Lower lobe of right lung (tissue), 2 donors: ENCODE measurements around the gene PLEKHA5. TPM values are rescaled to one million over a fixed set of nuclear protein-coding genes. Genes with fewer than 3 reads are reported as not detected.

ENCODE experiments used
- ATAC-seq, 2 donors: fragments of 200-7000 bp; cut with Tn5 transposase; one replicate each; pipeline ENCODE4 v1.9.1; 2020 to 2022; ENCODE audit warnings: mild to moderate bottlenecking in 2 of 2, moderate library complexity in 2 of 2
- DNase-seq: peaks from one replicate; pipeline ENCODE4 v3.0.0-alpha.2; 2020
- H3K27ac ChIP-seq: fragments of 200-600 bp; one replicate; pipeline ENCODE4 v1.8.0; 2022
- H3K27me3 ChIP-seq: fragments of 200-600 bp; one replicate; pipeline ENCODE4 v1.8.0; 2022; ENCODE audit warnings: low read depth
- H3K36me3 ChIP-seq: fragments of 200-600 bp; one replicate; pipeline ENCODE4 v1.8.0; 2022; ENCODE audit warnings: mild to moderate bottlenecking
- H3K4me1 ChIP-seq: fragments of 200-600 bp; one replicate; pipeline ENCODE4 v1.8.0; 2022
- H3K4me3 ChIP-seq: fragments of 200-600 bp; one replicate; pipeline ENCODE4 v1.8.0; 2022; ENCODE audit warnings: mild to moderate bottlenecking
- H3K9me3 ChIP-seq: fragments of 200-600 bp; one replicate; pipeline ENCODE4 v1.8.0; 2022
- intact Hi-C: fragments of 100-400 bp; cut with DNase I; formaldehyde crosslinking; loops from one replicate; pipeline ENCODE4 v1.11.0; 2022
- total RNA-seq: library from RNA; stranded (reverse); fragmentation: NEBNext Ultra II Directional; extraction: Animal tissue kit (Norgen Biotek cat#: 25700); gene quantifications from one replicate; pipeline ENCODE4 v1.2.1, GENCODE V29; 2021
- TF ChIP-seq, protein P1 (sequence below): fragments of 200-600 bp; IDR thresholded peaks from one replicate; pipeline ENCODE4 v1.8.0; 2022; ENCODE audit warnings: antibody characterized with exemption, mild to moderate bottlenecking
- donor health status: DM: no; HTN: yes; CAD: no; lungs with severe emphysema.

Gene PLEKHA5
- total RNA-seq, 1 donor from 2014 or later = 29.2 TPM

DNA sequence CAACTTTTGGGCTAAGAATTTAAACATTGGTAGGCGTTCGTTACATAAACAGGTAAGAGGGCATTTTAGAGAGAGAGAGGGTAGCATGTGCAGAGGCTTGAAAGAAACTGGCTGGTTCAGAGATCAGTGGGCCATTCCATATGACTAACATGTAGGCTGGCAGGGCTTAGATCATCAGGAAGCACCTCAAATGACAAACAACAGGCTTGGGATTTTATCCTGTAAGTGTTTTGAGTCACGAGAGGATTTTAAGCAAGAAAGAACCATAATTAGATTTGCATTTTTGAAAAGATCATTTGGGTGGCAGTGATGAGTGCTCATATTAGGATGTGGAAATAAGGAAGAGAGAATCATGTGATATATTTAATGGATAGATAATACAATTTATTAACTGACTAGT lies 8.7 kb upstream of the PLEKHA5 start:
- no peak for DNase-seq
- H3K27ac ChIP-seq = no peak overlapping the region

DNA sequence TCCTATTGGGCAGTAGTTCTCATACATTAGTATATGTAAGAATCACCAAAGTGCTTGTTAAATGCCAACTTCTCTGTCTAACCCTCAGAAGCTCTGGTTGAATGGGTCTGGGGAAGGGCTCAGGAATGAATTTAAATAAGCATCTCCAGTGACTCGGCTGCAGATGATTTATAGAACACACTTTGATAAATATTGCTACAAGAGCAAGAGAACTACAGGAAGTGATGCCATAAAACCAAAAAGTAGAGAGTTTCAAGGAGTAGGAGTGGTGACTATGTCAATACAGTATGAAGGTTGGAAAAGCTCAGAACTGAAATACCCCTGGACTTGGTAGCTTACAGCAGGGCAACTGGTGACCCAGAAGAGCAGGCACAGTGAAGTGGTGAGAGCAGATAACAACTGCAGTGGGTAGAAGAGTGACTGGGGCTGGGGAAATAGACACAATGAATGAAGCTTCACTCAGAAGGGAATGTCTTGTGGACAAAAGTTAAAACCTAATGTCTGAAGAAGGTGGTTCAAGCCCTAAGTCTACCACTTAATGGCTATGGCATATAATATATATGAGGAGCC lies 8.0 kb upstream of the PLEKHA5 start:
- Histone ChIP-seq H3K36me3 (no peaks in the 10 kb centered on the region), H3K9me3 (peaks cover 4% of the 10 kb centered on the region), H3K4me3 (no peak overlapping the region), H3K27ac (no peak overlapping the region), H3K4me1 (no peaks in the 10 kb centered on the region), H3K27me3 (no peaks in the 10 kb centered on the region)
- TF ChIP-seq, protein P1, sequence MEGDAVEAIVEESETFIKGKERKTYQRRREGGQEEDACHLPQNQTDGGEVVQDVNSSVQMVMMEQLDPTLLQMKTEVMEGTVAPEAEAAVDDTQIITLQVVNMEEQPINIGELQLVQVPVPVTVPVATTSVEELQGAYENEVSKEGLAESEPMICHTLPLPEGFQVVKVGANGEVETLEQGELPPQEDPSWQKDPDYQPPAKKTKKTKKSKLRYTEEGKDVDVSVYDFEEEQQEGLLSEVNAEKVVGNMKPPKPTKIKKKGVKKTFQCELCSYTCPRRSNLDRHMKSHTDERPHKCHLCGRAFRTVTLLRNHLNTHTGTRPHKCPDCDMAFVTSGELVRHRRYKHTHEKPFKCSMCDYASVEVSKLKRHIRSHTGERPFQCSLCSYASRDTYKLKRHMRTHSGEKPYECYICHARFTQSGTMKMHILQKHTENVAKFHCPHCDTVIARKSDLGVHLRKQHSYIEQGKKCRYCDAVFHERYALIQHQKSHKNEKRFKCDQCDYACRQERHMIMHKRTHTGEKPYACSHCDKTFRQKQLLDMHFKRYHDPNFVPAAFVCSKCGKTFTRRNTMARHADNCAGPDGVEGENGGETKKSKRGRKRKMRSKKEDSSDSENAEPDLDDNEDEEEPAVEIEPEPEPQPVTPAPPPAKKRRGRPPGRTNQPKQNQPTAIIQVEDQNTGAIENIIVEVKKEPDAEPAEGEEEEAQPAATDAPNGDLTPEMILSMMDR = no peak
- DNase-seq (no peak), ATAC-seq (no peak)
- intact Hi-C loops = no loop called here

More for the DNA sequence above, 8.7 kb upstream of the PLEKHA5 start:
- H3K27me3 ChIP-seq = no peaks in the 10 kb centered on the region
- no peaks in the 10 kb centered on the region for H3K4me1 ChIP-seq
- intact Hi-C loops = no loop called here
- TF ChIP-seq, protein P1 = no peak
- H3K9me3 ChIP-seq = no peaks in the 10 kb centered on the region
- H3K36me3 ChIP-seq = no peaks in the 10 kb centered on the region
- H3K4me3 ChIP-seq = no peak overlapping the region
- no peak for ATAC-seq

DNA sequence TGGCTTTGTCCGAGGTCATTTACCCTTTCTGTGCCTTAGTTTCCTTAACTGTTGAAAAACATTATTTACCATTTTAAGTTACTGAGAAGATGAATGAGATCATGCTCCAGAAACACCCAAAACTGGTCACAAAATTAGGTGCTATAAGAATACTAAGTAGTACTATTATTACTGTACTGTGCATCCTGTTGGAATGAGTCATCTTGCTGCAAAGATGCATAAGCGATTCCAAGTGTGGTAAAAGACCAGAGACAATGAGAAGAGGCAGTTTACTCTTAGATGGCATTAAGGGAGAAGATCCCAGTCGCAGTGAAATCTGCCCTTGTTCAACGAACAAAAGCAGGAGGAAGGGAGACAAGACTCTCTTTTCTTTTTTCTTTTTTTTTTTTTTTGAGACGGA lies 4.2 kb upstream of the PLEKHA5 start:
- Histone ChIP-seq H3K9me3 (peaks cover 21% of the 10 kb centered on the region), H3K4me3 (no peak overlapping the region), H3K4me1 (no peaks in the 10 kb centered on the region), H3K27me3 (no peaks in the 10 kb centered on the region), H3K36me3 (no peaks in the 10 kb centered on the region), H3K27ac (no peak overlapping the region)
- intact Hi-C loops = no loop called here
- ATAC-seq (no peak), DNase-seq (no peak)
- TF ChIP-seq, protein P1 = no peak

DNA sequence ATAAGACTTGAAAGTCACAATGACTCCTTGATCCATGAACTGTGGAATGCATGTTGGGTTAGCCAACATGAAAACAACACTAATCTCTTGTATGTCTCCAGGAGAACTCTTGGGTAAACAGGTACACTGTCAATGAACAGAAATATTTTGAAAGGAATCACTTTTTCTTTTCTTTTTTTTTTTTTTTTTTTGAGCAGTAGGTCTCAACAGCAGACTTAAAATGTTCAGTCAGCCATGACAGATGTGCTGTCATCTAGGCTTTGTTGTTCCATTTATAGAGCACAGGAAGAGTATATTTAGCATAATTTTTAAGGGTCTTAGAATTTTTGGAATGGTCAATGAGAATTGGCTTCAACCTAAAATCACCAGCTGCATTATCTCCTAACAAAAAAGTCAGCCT lies 2.3 kb upstream of the PLEKHA5 start:
- Histone ChIP-seq H3K27ac (no peak overlapping the region), H3K36me3 (no peaks in the 10 kb centered on the region), H3K4me3 (no peak overlapping the region), H3K4me1 (peaks cover 12% of the 10 kb centered on the region), H3K9me3 (peaks cover 21% of the 10 kb centered on the region), H3K27me3 (no peaks in the 10 kb centered on the region)
- DNase-seq = no peak
- TF ChIP-seq, protein P1 = no peak
- ATAC-seq = no peak
- intact Hi-C loops = no loop called here

DNA sequence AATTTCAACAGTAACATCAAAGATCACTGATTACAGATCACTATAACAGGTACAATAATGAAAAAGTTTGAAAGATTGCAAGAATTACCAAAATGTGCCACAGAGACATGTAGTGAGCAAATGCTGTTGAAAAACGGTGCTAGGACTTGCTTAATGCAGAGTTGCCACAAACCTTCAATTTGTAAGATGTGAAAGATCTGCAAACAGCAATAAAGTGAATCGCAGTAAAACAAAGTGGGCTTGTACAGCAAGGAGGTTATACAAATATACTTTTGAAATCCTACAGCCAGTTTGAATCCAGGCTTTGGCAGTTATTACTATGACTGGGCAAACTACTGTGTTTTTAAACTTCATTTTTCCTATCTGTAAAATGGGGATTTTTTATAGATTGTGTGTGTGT lies 1.0 kb upstream of the PLEKHA5 start:
- peaks cover 12% of the 10 kb centered on the region for H3K4me1 ChIP-seq
- peaks cover 21% of the 10 kb centered on the region for H3K9me3 ChIP-seq
- H3K27ac ChIP-seq = peak overlapping the region; percentile 0
- intact Hi-C loops = no loop called here
- no peak for ATAC-seq
- no peaks in the 10 kb centered on the region for H3K27me3 ChIP-seq
- no peaks in the 10 kb centered on the region for H3K36me3 ChIP-seq
- TF ChIP-seq, protein P1 = no peak
- H3K4me3 ChIP-seq = no peak overlapping the region
- no peak for DNase-seq

DNA sequence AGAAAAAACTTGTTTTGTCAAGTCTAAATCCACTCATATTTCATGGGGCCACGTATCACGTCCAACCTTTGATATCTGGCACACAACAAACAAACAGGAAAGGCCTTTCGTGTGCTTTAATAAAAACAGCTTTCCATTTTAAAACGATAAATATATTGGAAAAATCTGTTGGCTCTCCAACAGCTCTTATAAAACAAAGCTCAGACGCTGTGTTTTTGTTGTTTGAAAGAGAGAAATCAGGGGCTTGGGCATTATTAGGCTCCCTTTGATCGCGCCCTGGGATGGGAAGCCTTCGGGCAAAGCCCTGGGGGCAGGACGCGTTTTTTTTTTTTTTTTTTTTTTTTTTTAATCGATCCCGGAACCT lies 429 bp upstream of the PLEKHA5 start:
- intact Hi-C loops = no loop called here
- Histone ChIP-seq H3K9me3 (peaks cover 21% of the 10 kb centered on the region), H3K4me1 (peaks cover 12% of the 10 kb centered on the region), H3K36me3 (no peaks in the 10 kb centered on the region), H3K4me3 (peak overlapping the region; percentile 83), H3K27me3 (no peaks in the 10 kb centered on the region), H3K27ac (peak overlapping the region; percentile 70)
- DNase-seq (no peak), ATAC-seq (no peak)
- TF ChIP-seq, protein P1 = no peak
